ENCODE measurements around the gene ZMYND11.

Gene ZMYND11

GRCh38 chr10:267705-268104 lies 132.4 kb downstream of the ZMYND11 start:
- in situ Hi-C loops (cut with HindIII; ENCODE audit: low pct_ligation_motif_present, low pct_unique_long_range_greater_than_20kb, low sequenced_read_pairs): no loop called here
- no peak for DNase-seq

- in situ Hi-C loops (cut with HindIII; ENCODE audit: low pct_ligation_motif_present, low pct_unique_long_range_greater_than_20kb, low sequenced_read_pairs): no loop called here
- no peak for DNase-seq
These were observed 134.3 kb downstream of the ZMYND11 start for GRCh38 chr10:269440-270074.

GRCh38 chr10:271201-271600 lies 135.9 kb downstream of the ZMYND11 start:
- no peak for DNase-seq
- in situ Hi-C loops (cut with HindIII; ENCODE audit: low pct_ligation_motif_present, low pct_unique_long_range_greater_than_20kb, low sequenced_read_pairs): no loop called here

GRCh38 chr10:271722-272121 lies 136.5 kb downstream of the ZMYND11 start:
- in situ Hi-C loops (cut with HindIII; ENCODE audit: low pct_ligation_motif_present, low pct_unique_long_range_greater_than_20kb, low sequenced_read_pairs): no loop called here
- DNase-seq: no peak

GRCh38 chr10:273088-273487 lies 137.8 kb downstream of the ZMYND11 start:
- DNase-seq: no peak
- in situ Hi-C loops (cut with HindIII; ENCODE audit: low pct_ligation_motif_present, low pct_unique_long_range_greater_than_20kb, low sequenced_read_pairs): no loop called here

- in situ Hi-C loops (cut with HindIII; ENCODE audit: low pct_ligation_motif_present, low pct_unique_long_range_greater_than_20kb, low sequenced_read_pairs): no loop called here
- no peak for DNase-seq
These were observed 139.6 kb downstream of the ZMYND11 start for GRCh38 chr10:274866-275265.

- DNase-seq: no peak
- in situ Hi-C loops (cut with HindIII; ENCODE audit: low pct_ligation_motif_present, low pct_unique_long_range_greater_than_20kb, low sequenced_read_pairs): no loop called here
These were observed 140.4 kb downstream of the ZMYND11 start for GRCh38 chr10:275680-276079.

- in situ Hi-C loops (cut with HindIII; ENCODE audit: low pct_ligation_motif_present, low pct_unique_long_range_greater_than_20kb, low sequenced_read_pairs): no loop called here
- no peak for DNase-seq
These were observed 142.7 kb downstream of the ZMYND11 start for GRCh38 chr10:277963-278362.

- in situ Hi-C loops (cut with HindIII; ENCODE audit: low pct_ligation_motif_present, low pct_unique_long_range_greater_than_20kb, low sequenced_read_pairs): no loop called here
- DNase-seq: no peak
These were observed 143.5 kb downstream of the ZMYND11 start for GRCh38 chr10:278707-279106.

GRCh38 chr10:279232-279631 lies 144.0 kb downstream of the ZMYND11 start:
- in situ Hi-C loops (cut with HindIII; ENCODE audit: low pct_ligation_motif_present, low pct_unique_long_range_greater_than_20kb, low sequenced_read_pairs): no loop called here
- DNase-seq: no peak

GRCh38 chr10:279655-280054 lies 144.4 kb downstream of the ZMYND11 start:
- in situ Hi-C loops (cut with HindIII; ENCODE audit: low pct_ligation_motif_present, low pct_unique_long_range_greater_than_20kb, low sequenced_read_pairs): no loop called here
- DNase-seq: no peak

GRCh38 chr10:282294-283139 lies 147.3 kb downstream of the ZMYND11 start:
- DNase-seq: no peak
- in situ Hi-C loops (cut with HindIII; ENCODE audit: low pct_ligation_motif_present, low pct_unique_long_range_greater_than_20kb, low sequenced_read_pairs): no loop called here

- in situ Hi-C loops (cut with HindIII; ENCODE audit: low pct_ligation_motif_present, low pct_unique_long_range_greater_than_20kb, low sequenced_read_pairs): no loop called here
- no peak for DNase-seq
These were observed 147.9 kb downstream of the ZMYND11 start for GRCh38 chr10:283140-283479.

GRCh38 chr10:283916-284356 lies 148.7 kb downstream of the ZMYND11 start:
- DNase-seq: no peak
- in situ Hi-C loops (cut with HindIII; ENCODE audit: low pct_ligation_motif_present, low pct_unique_long_range_greater_than_20kb, low sequenced_read_pairs): no loop called here

GRCh38 chr10:285216-285615 lies 150.0 kb downstream of the ZMYND11 start:
- in situ Hi-C loops (cut with HindIII; ENCODE audit: low pct_ligation_motif_present, low pct_unique_long_range_greater_than_20kb, low sequenced_read_pairs): no loop called here
- no peak for DNase-seq

- in situ Hi-C loops (cut with HindIII; ENCODE audit: low pct_ligation_motif_present, low pct_unique_long_range_greater_than_20kb, low sequenced_read_pairs): no loop called here
- DNase-seq: no peak
These were observed 151.9 kb downstream of the ZMYND11 start for GRCh38 chr10:287026-287709.

GRCh38 chr10:287814-288213 lies 152.6 kb downstream of the ZMYND11 start:
- in situ Hi-C loops (cut with HindIII; ENCODE audit: low pct_ligation_motif_present, low pct_unique_long_range_greater_than_20kb, low sequenced_read_pairs): no loop called here
- peak; percentile 4 for DNase-seq

GRCh38 chr10:288316-289200 lies 153.3 kb downstream of the ZMYND11 start:
- in situ Hi-C loops (cut with HindIII; ENCODE audit: low pct_ligation_motif_present, low pct_unique_long_range_greater_than_20kb, low sequenced_read_pairs): no loop called here
- no peak for DNase-seq

- in situ Hi-C loops (cut with HindIII; ENCODE audit: low pct_ligation_motif_present, low pct_unique_long_range_greater_than_20kb, low sequenced_read_pairs): no loop called here
- DNase-seq: no peak
These were observed 154.3 kb downstream of the ZMYND11 start for GRCh38 chr10:289581-289980.

Measured in ACHN (cell line).